Activated CD8-positive, alpha-beta T cell treated with anti-CD3 and anti-CD28 coated beads, Interleukin-2, amount 10 ng/mL, durations not matched to agents 7 days and 5 days (primary cell): Measurements from ENCODE around the gene UBALD1. TPM values are rescaled to one million over a fixed set of nuclear protein-coding genes. Genes with fewer than 3 reads are reported as not detected.

Experiments
- ATAC-seq: fragments of 150-1000 bp; cut with Tn5 transposase; one replicate; pipeline ENCODE4 v1.10.0; 2021; ENCODE audit warnings: moderate library complexity
- CTCF ChIA-PET: fragments of 350-600 bp; sonication (Branson Sonifier 250); formaldehyde crosslinking; loops from one replicate; lab custom pipeline; 2021; ENCODE audit warnings: antibody characterized with exemption; lab: Charles Lee
- POLR2A ChIA-PET: fragments of 350-600 bp; sonication (Branson Sonifier 250); formaldehyde crosslinking; loops from one replicate; lab custom pipeline; 2021; ENCODE audit warnings: antibody characterized with exemption; lab: Charles Lee
- DNase-seq: peaks from one replicate; pipeline ENCODE4 v3.0.0-alpha.2; 2020
- H3K27ac Mint-ChIP-seq: one replicate; pipeline ENCODE4 v1.8.0; 2021; ENCODE audit warnings: mild to moderate bottlenecking, mixed read lengths
- H3K27me3 Mint-ChIP-seq: one replicate; pipeline ENCODE4 v1.8.0; 2021; ENCODE audit warnings: low read depth, mixed read lengths
- H3K36me3 Mint-ChIP-seq: one replicate; pipeline ENCODE4 v1.8.0; 2021; ENCODE audit warnings: low read depth, mixed read lengths
- H3K4me1 Mint-ChIP-seq: one replicate; pipeline ENCODE4 v1.8.0; 2021; ENCODE audit warnings: low read depth, mixed read lengths
- H3K4me3 Mint-ChIP-seq: one replicate; pipeline ENCODE4 v1.8.0; 2021; ENCODE audit warnings: mild to moderate bottlenecking, mixed read lengths
- H3K9me3 Mint-ChIP-seq: one replicate; pipeline ENCODE4 v1.8.0; 2022; ENCODE audit warnings: mixed read lengths; ENCODE audit not compliant: insufficient read depth
- total RNA-seq, 2 experiments: library from RNA; stranded (reverse); gene quantifications; one replicate each; pipeline ENCODE4 v1.2.3, GENCODE V29; 2021

The UBALD1 gene
- total RNA-seq, 2 experiments from 2014 or later, result 15.0 to 18.9 TPM

GRCh38 chr16:4570086-4570485 lies 44.6 kb downstream of the UBALD1 start:
- H3K4me3 Mint-ChIP-seq, result no peak overlapping the region
- ChIA-PET CTCF (interaction anchor here (0.7 to 1.7 kb wide), 4 partner anchors 14 to 63 kb away, joined by 3 to 5 read pairs (median 4); partner anchors contain the start of gene C16orf96), POLR2A (no interaction called here)
- peaks cover 2% of the 10 kb centered on the region for H3K27me3 Mint-ChIP-seq
- no peaks in the 10 kb centered on the region for H3K36me3 Mint-ChIP-seq
- no peak overlapping the region for H3K27ac Mint-ChIP-seq
- ATAC-seq, result no peak
- no peaks in the 10 kb centered on the region for H3K9me3 Mint-ChIP-seq
- peaks cover 16% of the 10 kb centered on the region for H3K4me1 Mint-ChIP-seq
- no peak for DNase-seq

GRCh38 chr16:4566144-4566543 lies 48.5 kb downstream of the UBALD1 start:
- peaks cover 2% of the 10 kb centered on the region for H3K27me3 Mint-ChIP-seq
- no peaks in the 10 kb centered on the region for H3K36me3 Mint-ChIP-seq
- H3K27ac Mint-ChIP-seq, result no peak overlapping the region
- H3K4me3 Mint-ChIP-seq, result no peak overlapping the region
- ChIA-PET CTCF (no interaction called here), POLR2A (interaction anchor here (0.6 kb wide), 1 partner anchor 1135 kb away, joined by 3 read pairs; no protein-coding TSS in a partner anchor)
- ATAC-seq (no peak), DNase-seq (no peak)
- H3K9me3 Mint-ChIP-seq, result no peaks in the 10 kb centered on the region
- H3K4me1 Mint-ChIP-seq, result peaks cover 8% of the 10 kb centered on the region

- ATAC-seq (no peak), DNase-seq (no peak)
- POLR2A ChIA-PET, result no interaction called here
- H3K4me3 Mint-ChIP-seq, result no peak overlapping the region
- CTCF ChIA-PET, result interaction anchor here (1.3 kb wide), 1 partner anchor 74 kb away, joined by 3 read pairs; no protein-coding TSS in a partner anchor
- H3K27me3 Mint-ChIP-seq, result peaks cover 2% of the 10 kb centered on the region
- no peaks in the 10 kb centered on the region for H3K36me3 Mint-ChIP-seq
- peaks cover 8% of the 10 kb centered on the region for H3K4me1 Mint-ChIP-seq
- H3K9me3 Mint-ChIP-seq, result no peaks in the 10 kb centered on the region
- no peak overlapping the region for H3K27ac Mint-ChIP-seq
Measured at GRCh38 chr16:4564661-4565267, 49.9 kb downstream of the UBALD1 start.

GRCh38 chr16:4561596-4561995 lies 53.1 kb downstream of the UBALD1 start:
- ChIA-PET CTCF (interaction anchor here (1.5 kb wide), 1 partner anchor 56 kb away, joined by 4 read pairs; no protein-coding TSS in a partner anchor), POLR2A (no interaction called here)
- Mint-ChIP-seq H3K36me3 (no peaks in the 10 kb centered on the region), H3K27me3 (peaks cover 2% of the 10 kb centered on the region), H3K27ac (no peak overlapping the region), H3K9me3 (no peaks in the 10 kb centered on the region), H3K4me3 (no peak overlapping the region), H3K4me1 (peaks cover 5% of the 10 kb centered on the region)
- ATAC-seq (no peak), DNase-seq (no peak)

Other genes starting within 250 kb of the UBALD1 start
- gene VASN, start 243.0 kb downstream of the UBALD1 start, total RNA-seq, result not detected
- 100 to 1,000 TPM; 167 to 176 TPM for gene CORO7, start 198.3 kb downstream of the UBALD1 start, total RNA-seq
- 10 to 100 TPM; 55.1 to 61.4 TPM for gene DNAJA3, start 189.0 kb downstream of the UBALD1 start, total RNA-seq
- 10 to 100 TPM; 53.6 to 55.6 TPM for gene NMRAL1, start 140.3 kb downstream of the UBALD1 start, total RNA-seq
- 10 to 100 TPM; 92.6 to 97.4 TPM for gene HMOX2, start 138.5 kb downstream of the UBALD1 start, total RNA-seq
- 10 to 100 TPM; 44.0 to 48.7 TPM for gene CDIP1, start 76.1 kb downstream of the UBALD1 start, total RNA-seq
- gene C16orf96, start 58.5 kb downstream of the UBALD1 start, total RNA-seq, result under 1 TPM; 0.13 TPM
- 10 to 100 TPM; 77.3 to 80.6 TPM for gene MGRN1, start 9.9 kb upstream of the UBALD1 start, total RNA-seq
- 10 to 100 TPM; 32.6 to 36.2 TPM for gene NUDT16L1, start 78.7 kb upstream of the UBALD1 start, total RNA-seq
- gene ANKS3, start 119.4 kb upstream of the UBALD1 start, total RNA-seq, result 10 to 100 TPM; 17.0 to 17.2 TPM
- under 1 TPM; 0.39 to 0.68 TPM for gene DNAAF8, start 119.6 kb upstream of the UBALD1 start, total RNA-seq
- gene ZNF500, start 152.3 kb upstream of the UBALD1 start, total RNA-seq, result 10 to 100 TPM; 14.0 to 14.9 TPM
- not detected for gene SEPTIN12, start 173.5 kb upstream of the UBALD1 start, total RNA-seq
- not detected for gene SMIM22, start 180.5 kb upstream of the UBALD1 start, total RNA-seq
- gene ROGDI, start 187.7 kb upstream of the UBALD1 start, total RNA-seq, result 10 to 100 TPM; 12.3 to 13.1 TPM
- gene GLYR1, start 232.4 kb upstream of the UBALD1 start, total RNA-seq, result 10 to 100 TPM; 92.2 to 95.7 TPM
- gene UBN1, start 232.6 kb upstream of the UBALD1 start, total RNA-seq, result 10 to 100 TPM; 42.1 to 44.1 TPM